Thymus (tissue), 11 donors: ENCODE data around the gene CRY2. TPM values are rescaled to one million over a fixed set of nuclear protein-coding genes. Genes with fewer than 3 reads are reported as not detected.

Experiments
- DNase-seq, 9 donors: peaks; one replicate each; pipeline ENCODE4 v3.0.0-alpha.2; 2013; ENCODE audit warnings: low spot score in 9 of 9, low read depth in 6 of 9, missing footprints in 1 of 9
- H3K27ac ChIP-seq, 2 donors: one replicate each; pipeline ENCODE4 v1.5.1; 2013; ENCODE audit warnings: control low read depth in 1 of 2, low read depth in 1 of 2, low read length in 1 of 2, mild to moderate bottlenecking in 1 of 2, moderate library complexity in 1 of 2
- H3K27me3 ChIP-seq, 2 donors: one replicate each; pipeline ENCODE4 v1.5.1; 2013; ENCODE audit warnings: low read length in 1 of 2; ENCODE audit not compliant: control insufficient read depth in 2 of 2, insufficient read depth in 1 of 2
- H3K36me3 ChIP-seq, 2 donors: one replicate each; pipeline ENCODE4 v1.5.1; 2013; ENCODE audit warnings: low read length in 1 of 2, mild to moderate bottlenecking in 1 of 2, moderate library complexity in 1 of 2; ENCODE audit not compliant: control insufficient read depth in 2 of 2, insufficient read depth in 2 of 2
- H3K4me1 ChIP-seq, 2 donors: one replicate each; pipeline ENCODE4 v1.5.1; 2013; ENCODE audit warnings: low read length in 2 of 2; ENCODE audit not compliant: control insufficient read depth in 2 of 2, insufficient read depth in 2 of 2
- H3K4me3 ChIP-seq, 2 donors: one replicate each; pipeline ENCODE4 v1.5.1; 2013; ENCODE audit warnings: low read length in 2 of 2, control low read depth in 1 of 2, mild to moderate bottlenecking in 1 of 2
- H3K9me3 ChIP-seq, 2 donors: one replicate each; pipeline ENCODE4 v1.5.1; 2013; ENCODE audit warnings: low read length in 1 of 2, mild to moderate bottlenecking in 1 of 2; ENCODE audit not compliant: control insufficient read depth in 2 of 2, insufficient read depth in 1 of 2
- WGBS: extraction: QIAGEN DNeasy Blood & Tissue Kit; methylation state at CpG from one replicate; pipeline ENCODE4 v1.1.7; 2013; 5-methylcytosine and 5-hydroxymethylcytosine counted together
- polyA plus RNA-seq: library from polyadenylated mRNA; stranded (reverse); fragments of 200-250 nt; gene quantifications from one replicate; pipeline ENCODE4 v1.2.3, GENCODE V29; 2013
- total RNA-seq: library from RNA; stranded (reverse); fragments of 120-200 nt; gene quantifications from one replicate; pipeline ENCODE4 v1.2.4, GENCODE V29; 2013
- donor health status: healthy.

CRY2 gene
- total and polyA plus RNA-seq, 2 donors, result 9.9 to 12.3 TPM

DNA sequence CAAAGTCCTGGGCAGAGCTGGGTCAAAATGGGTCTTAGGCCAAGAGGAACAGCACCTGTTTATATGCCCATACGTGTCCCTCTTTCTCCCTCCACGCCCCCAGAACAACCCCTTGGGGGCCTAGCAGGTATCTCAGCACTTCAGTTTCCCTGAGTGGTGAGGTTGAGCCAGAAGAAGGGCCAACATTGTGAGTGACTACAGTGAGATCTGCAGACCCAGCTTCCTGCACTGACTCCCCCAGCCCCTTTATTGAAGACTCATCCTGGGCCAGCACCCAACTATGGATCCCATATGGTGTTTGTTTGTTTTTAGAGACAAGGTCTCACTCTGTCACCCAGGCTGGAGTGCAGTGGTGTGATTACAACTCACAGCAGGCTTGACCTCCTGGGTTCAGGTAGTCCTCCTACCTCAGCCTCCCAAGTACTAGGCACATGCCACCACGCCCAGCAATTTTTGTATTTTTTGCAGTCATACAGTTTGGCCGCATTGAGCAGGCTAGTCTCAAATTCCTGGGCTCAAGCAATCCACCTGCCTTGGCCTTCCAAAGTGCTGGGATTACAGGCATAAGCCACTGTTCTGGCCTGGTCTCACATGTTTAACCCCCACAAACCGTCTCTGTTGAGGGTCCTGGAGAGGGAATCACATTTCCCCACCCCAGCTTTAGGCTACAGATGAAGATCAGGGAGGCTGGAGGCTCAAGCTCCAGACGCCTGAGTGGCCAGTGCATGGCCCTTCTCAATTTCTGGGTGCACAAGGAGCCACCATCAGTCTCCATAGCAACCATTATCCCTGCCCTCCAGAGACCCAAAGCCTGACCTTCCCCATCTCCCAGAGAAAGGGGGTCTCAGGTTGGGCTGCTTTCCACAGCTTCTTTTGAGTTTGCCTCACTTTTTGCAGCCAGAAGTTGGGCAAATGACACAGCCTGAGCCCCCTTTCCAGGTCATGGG lies 73.5 kb downstream of the CRY2 start:
- DNase-seq, result no peak
- Histone ChIP-seq H3K36me3 (peaks cover 0 to 3% of the 10 kb centered on the region in 2 donors), H3K27me3 (peaks cover 40 to 69% of the 10 kb centered on the region in 2 donors), H3K9me3 (peaks cover 0 to 7% of the 10 kb centered on the region in 2 donors), H3K27ac (no peak overlapping the region), H3K4me1 (peaks cover 18 to 28% of the 10 kb centered on the region in 2 donors), H3K4me3 (no peak overlapping the region)
- WGBS, result 94% methylated on average over 6 of the region's 6 CpGs

DNA sequence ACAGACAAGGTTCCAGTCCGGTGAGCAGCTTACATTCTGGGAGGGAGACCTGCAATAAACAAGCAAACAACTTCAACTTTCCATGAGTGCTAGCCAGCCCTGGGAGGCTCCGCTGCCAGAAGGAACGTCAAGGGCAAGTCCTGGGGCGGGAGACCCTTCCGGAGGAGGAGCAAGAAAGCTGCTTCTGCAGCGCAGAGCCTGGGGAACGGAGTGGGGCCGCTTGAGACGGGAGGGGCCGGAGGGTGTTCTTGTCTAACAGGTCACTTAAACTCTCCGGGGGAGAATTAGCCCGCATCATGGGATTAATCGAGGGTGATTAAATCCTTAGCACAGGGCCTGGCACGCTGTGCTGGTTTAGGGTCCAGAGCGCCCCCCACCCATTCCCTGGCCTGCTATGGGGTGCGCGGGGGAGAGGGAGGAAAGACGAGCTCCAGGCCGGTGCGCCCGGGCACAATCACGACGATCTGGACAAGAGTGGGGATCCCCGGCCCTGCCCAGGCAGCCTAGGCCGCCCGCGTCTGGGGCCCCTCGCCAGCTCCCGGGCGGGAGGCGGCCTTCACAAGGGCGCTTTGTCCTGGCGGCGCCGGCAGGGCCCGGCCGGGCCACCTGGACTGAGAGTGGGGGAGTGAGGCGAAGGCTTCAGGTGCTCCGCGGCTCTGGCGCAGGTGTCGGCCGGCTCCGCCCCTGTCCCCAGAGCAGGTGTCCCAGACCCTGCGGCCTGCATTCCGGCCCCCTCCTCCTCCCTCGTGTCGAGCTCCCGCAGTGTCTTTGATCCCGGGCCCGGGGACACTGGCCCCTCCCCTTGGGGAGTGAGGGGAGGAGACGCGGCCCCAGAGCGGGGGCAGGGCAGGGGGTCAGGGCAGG lies 74.5 kb downstream of the CRY2 start:
- H3K4me1 ChIP-seq, result peaks cover 17 to 25% of the 10 kb centered on the region in 2 donors
- DNase-seq, result no peak
- peak overlapping the region in 1 of 2 donors; percentile 45 for H3K4me3 ChIP-seq
- 57% methylated on average over 54 of the region's 54 CpGs for WGBS
- H3K36me3 ChIP-seq, result no peaks in the 10 kb centered on the region
- peaks cover 40 to 76% of the 10 kb centered on the region in 2 donors for H3K27me3 ChIP-seq
- H3K9me3 ChIP-seq, result peaks cover 0 to 7% of the 10 kb centered on the region in 2 donors
- no peak overlapping the region for H3K27ac ChIP-seq

DNA sequence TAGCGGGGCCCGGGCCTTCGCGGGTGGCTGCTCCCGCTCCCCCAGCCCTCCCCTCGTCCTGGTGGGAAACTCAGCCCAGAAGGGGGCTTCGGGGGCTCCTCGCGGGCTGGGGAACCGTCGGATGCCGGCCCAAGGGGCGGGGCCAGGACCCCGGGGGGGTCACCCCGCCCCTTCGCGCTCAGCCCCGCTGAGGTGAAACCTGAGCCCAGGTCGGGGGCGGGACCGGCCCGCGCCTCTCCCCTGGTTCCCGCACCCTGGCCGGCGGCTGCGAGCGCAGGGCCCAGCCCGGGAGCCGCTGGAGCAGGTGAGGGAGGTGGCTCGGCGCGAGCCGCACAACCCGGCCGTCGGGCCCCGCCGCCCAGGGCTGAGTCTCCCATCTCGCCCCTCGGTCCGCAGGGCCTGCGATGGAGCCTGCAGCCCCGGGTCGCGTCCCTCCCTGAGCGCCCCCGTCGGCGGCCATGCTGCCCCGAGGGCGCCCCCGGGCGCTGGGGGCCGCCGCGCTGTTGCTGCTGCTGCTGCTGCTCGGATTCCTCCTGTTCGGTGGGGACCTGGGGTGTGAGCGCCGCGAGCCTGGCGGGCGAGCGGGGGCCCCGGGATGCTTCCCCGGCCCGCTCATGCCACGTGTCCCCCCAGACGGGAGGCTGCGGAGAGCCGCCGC lies 75.3 kb downstream of the CRY2 start, which contains the start of gene LARGE2:
LARGE2 (plus strand) TSS at position 232 of the 658 bp plus-strand sequence; CDS start at position 459, 227 bp downstream.
- peaks cover 0 to 7% of the 10 kb centered on the region in 2 donors for H3K9me3 ChIP-seq
- 2% methylated on average over 73 of the region's 73 CpGs for WGBS
- peak within 1 kb of the TSS in 1 of 2 donors; percentile 45 for H3K4me3 ChIP-seq
- no peak for DNase-seq
- peaks cover 13 to 18% of the 10 kb centered on the region in 2 donors for H3K4me1 ChIP-seq
- no peaks in the 10 kb centered on the region for H3K36me3 ChIP-seq
- H3K27me3 ChIP-seq, result peaks cover 40 to 76% of the 10 kb centered on the region in 2 donors
- no peak within 1 kb of the TSS for H3K27ac ChIP-seq

DNA sequence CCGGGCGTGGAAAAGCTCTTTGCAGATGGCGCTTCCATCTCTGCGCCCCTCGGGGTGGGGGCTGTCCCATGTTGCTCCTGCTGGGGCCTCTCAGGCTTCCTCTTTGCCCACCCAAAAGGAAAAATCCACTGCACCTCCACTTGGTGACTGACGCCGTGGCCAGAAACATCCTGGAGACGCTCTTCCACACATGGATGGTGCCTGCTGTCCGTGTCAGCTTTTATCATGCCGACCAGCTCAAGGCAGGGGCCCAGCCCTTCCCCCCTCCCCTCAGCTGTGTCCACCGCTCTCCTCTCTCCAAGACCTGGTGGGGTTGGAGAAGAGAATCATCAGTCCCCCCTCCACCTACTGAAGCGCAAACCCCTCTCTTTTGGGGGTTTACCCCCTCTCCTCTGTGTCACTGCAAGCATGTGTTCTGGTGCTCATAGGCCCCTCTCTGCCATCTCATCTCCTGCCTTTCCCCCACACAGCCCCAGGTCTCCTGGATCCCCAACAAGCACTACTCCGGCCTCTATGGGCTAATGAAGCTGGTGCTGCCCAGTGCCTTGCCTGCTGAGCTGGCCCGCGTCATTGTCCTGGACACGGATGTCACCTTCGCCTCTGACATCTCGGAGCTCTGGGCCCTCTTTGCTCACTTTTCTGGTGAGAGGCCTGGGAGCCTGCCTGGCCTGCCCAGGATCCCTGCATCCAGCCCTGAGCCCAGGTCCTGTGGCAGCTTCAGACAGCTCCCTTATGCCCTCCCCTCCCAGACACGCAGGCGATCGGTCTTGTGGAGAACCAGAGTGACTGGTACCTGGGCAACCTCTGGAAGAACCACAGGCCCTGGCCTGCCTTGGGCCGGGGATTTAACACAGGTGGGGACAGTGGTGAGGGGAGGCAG lies 77.0 kb downstream of the CRY2 start:
- DNase-seq, result no peak
- H3K27ac ChIP-seq, result no peak overlapping the region
- no peak overlapping the region for H3K4me3 ChIP-seq
- no peaks in the 10 kb centered on the region for H3K36me3 ChIP-seq
- H3K4me1 ChIP-seq, result peaks cover 7 to 9% of the 10 kb centered on the region in 2 donors
- WGBS, result 83% methylated on average over 22 of the region's 22 CpGs
- peaks cover 40 to 69% of the 10 kb centered on the region in 2 donors for H3K27me3 ChIP-seq
- peaks cover 0 to 7% of the 10 kb centered on the region in 2 donors for H3K9me3 ChIP-seq

DNA sequence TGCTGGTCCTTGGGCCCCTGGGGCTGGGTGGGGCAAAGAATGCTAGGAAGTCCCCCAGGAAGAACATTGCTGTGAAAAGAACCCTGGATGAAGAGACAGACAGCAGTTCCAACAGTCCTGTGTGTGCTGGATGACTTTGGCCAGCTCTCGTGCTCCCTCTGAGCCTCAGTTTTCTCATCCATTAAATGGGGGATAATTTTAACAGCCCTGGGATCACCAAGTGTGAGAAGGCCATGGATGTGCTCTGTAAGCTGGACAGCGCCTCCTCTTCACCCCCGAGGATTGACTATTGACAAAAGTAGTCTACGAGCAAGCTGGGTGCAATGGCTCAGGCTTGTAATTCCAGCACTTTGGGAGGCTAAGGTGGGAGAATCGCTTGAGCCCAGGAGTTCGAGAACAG lies 77.7 kb downstream of the CRY2 start:
- H3K27me3 ChIP-seq, result peaks cover 40 to 64% of the 10 kb centered on the region in 2 donors
- peaks cover 0 to 7% of the 10 kb centered on the region in 2 donors for H3K9me3 ChIP-seq
- H3K36me3 ChIP-seq, result no peaks in the 10 kb centered on the region
- peaks cover 9 to 10% of the 10 kb centered on the region in 2 donors for H3K4me1 ChIP-seq
- DNase-seq, result no peak
- 97% methylated on average over 6 of the region's 6 CpGs for WGBS
- no peak overlapping the region for H3K27ac ChIP-seq
- H3K4me3 ChIP-seq, result no peak overlapping the region

DNA sequence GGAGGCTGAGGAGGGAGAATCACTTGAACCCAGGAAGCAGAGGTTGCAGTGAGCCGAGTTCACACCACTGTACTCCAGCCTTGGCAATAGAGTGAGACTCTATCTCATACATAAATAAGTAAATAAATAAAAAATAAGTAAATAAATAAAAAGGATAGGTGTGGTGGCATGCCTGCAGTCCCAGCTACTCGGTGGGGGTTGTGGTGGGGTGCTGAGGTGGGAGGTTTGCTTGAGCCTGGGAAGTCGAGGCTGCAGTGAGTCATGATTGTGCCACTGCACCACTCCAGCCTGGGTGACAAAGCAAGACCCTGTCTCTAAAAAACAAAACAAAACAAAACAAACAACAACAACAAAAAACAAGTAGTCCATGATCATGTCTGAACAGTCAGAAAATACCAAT lies 78.3 kb downstream of the CRY2 start:
- no peak overlapping the region for H3K27ac ChIP-seq
- peaks cover 0 to 7% of the 10 kb centered on the region in 2 donors for H3K9me3 ChIP-seq
- H3K4me3 ChIP-seq, result no peak overlapping the region
- H3K4me1 ChIP-seq, result peaks cover 11 to 16% of the 10 kb centered on the region in 2 donors
- no peaks in the 10 kb centered on the region for H3K36me3 ChIP-seq
- 93% methylated on average over 3 of the region's 3 CpGs for WGBS
- DNase-seq, result no peak
- H3K27me3 ChIP-seq, result peaks cover 37 to 57% of the 10 kb centered on the region in 2 donors

DNA sequence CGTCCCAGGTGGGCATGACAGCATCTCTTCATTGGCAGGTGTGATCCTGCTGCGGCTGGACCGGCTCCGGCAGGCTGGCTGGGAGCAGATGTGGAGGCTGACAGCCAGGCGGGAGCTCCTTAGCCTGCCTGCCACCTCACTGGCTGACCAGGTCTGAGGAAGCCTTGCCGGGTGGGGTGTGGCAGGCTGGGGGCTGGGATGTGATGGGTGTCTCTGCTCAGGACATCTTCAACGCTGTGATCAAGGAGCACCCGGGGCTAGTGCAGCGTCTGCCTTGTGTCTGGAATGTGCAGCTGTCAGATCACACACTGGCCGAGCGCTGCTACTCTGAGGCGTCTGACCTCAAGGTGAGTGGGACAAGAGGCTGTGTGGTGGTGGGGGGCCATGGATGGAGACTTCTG lies 78.7 kb downstream of the CRY2 start:
- Histone ChIP-seq H3K27me3 (peaks cover 34 to 53% of the 10 kb centered on the region in 2 donors), H3K9me3 (peaks cover 0 to 7% of the 10 kb centered on the region in 2 donors), H3K27ac (no peak overlapping the region), H3K36me3 (peaks cover 1 to 2% of the 10 kb centered on the region in 2 donors), H3K4me1 (peaks cover 14 to 18% of the 10 kb centered on the region in 2 donors), H3K4me3 (no peak overlapping the region)
- WGBS, result 94% methylated on average over 12 of the region's 12 CpGs
- no peak for DNase-seq
